ENCODE results near the gene HINFP.
"Not testable (repeated sequence)": the region's sequence is repeated elsewhere in the genome, so short reads cannot be mapped to it uniquely, and the experiment has no call there.

Gene HINFP

GRCh38 chr11:119115484-119116234 is 5.7 kb upstream of the HINFP start:
- H3K27ac ChIP-seq, result no peak overlapping the region
- DNase-seq (ENCODE audit: low read depth, low spot score), result no peak

GRCh38 chr11:119116235-119116594 is 5.2 kb upstream of the HINFP start:
- DNase-seq (ENCODE audit: low read depth, low spot score), result no peak
- no peak overlapping the region for H3K27ac ChIP-seq

GRCh38 chr11:119116601-119117000 is 4.8 kb upstream of the HINFP start:
- H3K27ac ChIP-seq, result no peak overlapping the region

GRCh38 chr11:119117004-119117706 is 4.2 kb upstream of the HINFP start:
- no peak overlapping the region for H3K27ac ChIP-seq
- DNase-seq (ENCODE audit: low read depth, low spot score), result no peak

More at GRCh38 chr11:119116601-119117000, 4.8 kb upstream of the HINFP start:
- no peak for DNase-seq (ENCODE audit: low read depth, low spot score)

GRCh38 chr11:119118227-119118626 is 3.2 kb upstream of the HINFP start:
- no peak for DNase-seq (ENCODE audit: low read depth, low spot score)
- H3K27ac ChIP-seq, result no peak overlapping the region

GRCh38 chr11:119118946-119119345 is 2.4 kb upstream of the HINFP start:
- H3K27ac ChIP-seq, result no peak overlapping the region
- no peak for DNase-seq (ENCODE audit: low read depth, low spot score)

- H3K27ac ChIP-seq, result no peak overlapping the region
- no peak for DNase-seq (ENCODE audit: low read depth, low spot score)
These were observed 757 bp upstream of the HINFP start for GRCh38 chr11:119120639-119121007.

- peak overlapping the region; percentile 46 for H3K27ac ChIP-seq
- DNase-seq (ENCODE audit: low read depth, low spot score), result no peak
These were observed 388 bp downstream of the HINFP start for GRCh38 chr11:119121811-119122124.

- no peak for DNase-seq (ENCODE audit: low read depth, low spot score)
- H3K27ac ChIP-seq, result no peak overlapping the region
These were observed 4.4 kb downstream of the HINFP start for GRCh38 chr11:119125821-119126220.

GRCh38 chr11:119126675-119127268 is 5.4 kb downstream of the HINFP start:
- DNase-seq (ENCODE audit: low read depth, low spot score), result no peak
- H3K27ac ChIP-seq, result no peak overlapping the region

GRCh38 chr11:119130662-119131061 is 9.3 kb downstream of the HINFP start:
- no peak for DNase-seq (ENCODE audit: low read depth, low spot score)
- H3K27ac ChIP-seq, result no peak overlapping the region

GRCh38 chr11:119134389-119134978 is 13.1 kb downstream of the HINFP start:
- no peak for DNase-seq (ENCODE audit: low read depth, low spot score)

GRCh38 chr11:119139276-119139675 is 17.9 kb downstream of the HINFP start:
- not testable (repeated sequence) for DNase-seq (ENCODE audit: low read depth, low spot score); H3K27ac ChIP-seq

More at GRCh38 chr11:119134389-119134978, 13.1 kb downstream of the HINFP start:
- H3K27ac ChIP-seq, result no peak overlapping the region

GRCh38 chr11:119144825-119145486 is 23.6 kb downstream of the HINFP start:
- no peak for DNase-seq (ENCODE audit: low read depth, low spot score)
- no peak overlapping the region for H3K27ac ChIP-seq

- H3K27ac ChIP-seq, result no peak overlapping the region
- no peak for DNase-seq (ENCODE audit: low read depth, low spot score)
These were observed 24.2 kb downstream of the HINFP start for GRCh38 chr11:119145551-119145950.

- no peak overlapping the region for H3K27ac ChIP-seq
- no peak for DNase-seq (ENCODE audit: low read depth, low spot score)
These were observed 26.4 kb downstream of the HINFP start for GRCh38 chr11:119147604-119148333.

- H3K27ac ChIP-seq, result no peak overlapping the region
- no peak for DNase-seq (ENCODE audit: low read depth, low spot score)
These were observed 27.3 kb downstream of the HINFP start for GRCh38 chr11:119148720-119149017.

- H3K27ac ChIP-seq, result no peak within 1 kb of the TSS
- no peak for DNase-seq (ENCODE audit: low read depth, low spot score)
These were observed 27.8 kb downstream of the HINFP start, which contains the start of gene ABCG4 for GRCh38 chr11:119149018-119149785. TSS of gene ABCG4 (plus strand) at chr11:119149052. CDS start at chr11:119149966, 914 bp downstream.

GRCh38 chr11:119149786-119150275 is 28.5 kb downstream of the HINFP start:
- no peak for DNase-seq (ENCODE audit: low read depth, low spot score)
- no peak overlapping the region for H3K27ac ChIP-seq
